Transverse colon (tissue), 3 donors: ENCODE measurements around the gene VIM.

Experiments used
- CTCF ChIP-seq, 5 experiments: fragments of 200-600 bp in 3 of 5; fragments of 450-650 bp in 2 of 5; sonication (generic) in 3 of 5; IDR thresholded peaks; 1 replicate in 2 of 5; 2 replicates in 3 of 5; pipeline ENCODE4 v1.5.1; 2016 to 2017; ENCODE audit warnings: antibody characterized with exemption in 5 of 5, inconsistent platforms in 3 of 5, mild to moderate bottlenecking in 2 of 5, moderate library complexity in 1 of 5
- EP300 ChIP-seq: sonication (generic); formaldehyde crosslinking; IDR thresholded peaks from one replicate; pipeline ENCODE4 v1.6.1; 2017; ENCODE audit warnings: antibody characterized with exemption, low read depth
- POLR2A ChIP-seq: fragments of 450-650 bp; IDR thresholded peaks from one replicate; pipeline ENCODE4 v1.6.1; 2016; ENCODE audit warnings: antibody characterized with exemption, mild to moderate bottlenecking, moderate library complexity

GRCh38 chr10:17196045-17196444 is 32.0 kb upstream of the VIM start:
- no peak for TF ChIP-seq CTCF (IDR thresholded peaks at IDR 0.05)
- TF ChIP-seq POLR2A, result no peak
- no peak for TF ChIP-seq EP300
